Hematopoietic multipotent progenitor cell treated with erythropoietin and hydrocortisone succinate and interleukin-3 and kit ligand, for 4 days (in vitro differentiated cells): Measurements from ENCODE around the gene KRR1.

Experiments used
- DNase-seq: peaks from one replicate; pipeline ENCODE4 v3.0.0-alpha.2; 2015

KRR1 gene

DNA sequence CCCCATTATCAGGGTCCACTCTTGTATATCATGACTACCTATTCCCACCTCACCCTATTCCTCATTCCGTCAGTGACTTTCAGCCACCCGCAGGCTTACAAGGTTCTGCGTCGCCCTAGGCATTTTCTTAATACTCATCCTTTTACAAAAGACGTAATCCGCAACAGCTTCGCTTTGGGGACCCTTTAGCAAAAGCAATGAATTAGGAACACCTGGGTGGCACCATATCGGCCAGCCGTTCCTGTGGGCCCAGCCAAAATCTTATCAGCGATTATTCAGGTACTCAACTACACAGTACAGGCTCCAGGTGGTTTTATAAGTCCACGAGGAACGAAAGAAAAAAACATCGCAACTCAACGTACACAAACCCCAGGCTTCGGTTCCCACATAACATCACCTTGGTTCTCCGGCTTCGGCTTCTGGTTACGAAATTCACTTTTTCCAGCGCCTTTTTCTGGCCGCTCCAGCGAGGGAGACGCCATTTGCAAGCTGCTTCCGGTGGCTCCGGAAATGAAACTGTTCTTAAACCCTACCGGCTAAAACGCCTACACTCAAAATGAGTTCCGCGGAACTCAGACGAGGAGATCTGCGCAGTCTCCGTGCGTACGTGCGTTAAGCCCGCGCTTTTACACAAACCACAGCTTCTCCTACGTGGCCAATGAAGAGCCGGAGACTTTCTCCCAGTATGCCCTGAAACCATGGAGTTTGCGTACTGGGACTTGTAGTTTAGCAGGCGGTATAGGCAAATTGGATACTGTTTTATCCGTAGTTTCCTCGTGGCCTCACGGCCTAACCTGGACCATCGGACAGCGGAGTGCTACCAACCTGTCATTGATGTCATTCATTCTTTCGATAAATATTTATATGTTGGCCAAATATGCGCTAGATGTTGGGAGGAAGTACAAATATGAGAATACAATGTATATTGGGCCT, at the start of gene KRR1:
Gene KRR1 (minus strand): TSS at position 494 of the 933 bp plus-strand sequence. CDS start 12 bp downstream, at position 482.
- DNase-seq = peak; percentile 99

DNA sequence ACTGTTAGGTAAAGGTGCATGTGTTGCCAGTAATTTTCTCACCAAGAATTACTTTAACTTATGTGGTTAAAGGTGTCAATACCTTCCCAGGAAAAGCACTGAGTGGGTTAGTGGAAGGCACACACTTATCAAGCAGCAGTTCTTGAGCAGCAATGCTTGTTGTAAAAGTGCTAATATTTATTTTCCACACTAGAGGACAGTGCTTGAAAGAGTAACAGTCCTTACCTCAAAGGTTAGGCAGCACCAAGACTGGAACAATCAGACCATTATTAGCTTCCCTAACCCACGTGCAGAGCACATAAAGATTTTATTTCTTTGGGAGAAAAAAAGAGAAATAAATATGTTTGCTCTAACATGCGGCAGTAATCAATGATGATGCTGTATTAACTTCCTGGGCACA, 48.8 kb upstream of the KRR1 start:
- peak; percentile 5 for DNase-seq

DNA sequence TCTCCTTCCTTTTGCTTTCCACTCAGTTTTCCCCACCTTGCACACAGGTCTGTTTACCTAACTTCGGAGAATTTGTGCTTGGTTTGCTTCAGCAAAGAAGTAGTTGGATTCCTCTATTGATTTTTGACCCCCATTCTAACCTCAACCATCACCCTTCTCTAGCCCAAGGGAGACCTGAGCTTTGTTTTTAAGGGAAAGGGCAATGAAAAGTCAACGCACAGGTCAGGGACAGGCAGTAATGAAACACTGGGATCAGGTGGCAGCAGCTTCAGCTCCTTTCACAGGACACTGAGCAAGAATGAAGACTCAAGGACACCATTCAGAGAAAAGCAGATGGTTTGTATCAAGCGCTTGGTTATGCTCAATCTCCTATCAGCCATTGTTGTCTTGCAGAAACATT, 46.9 kb upstream of the KRR1 start:
- DNase-seq = no peak

DNA sequence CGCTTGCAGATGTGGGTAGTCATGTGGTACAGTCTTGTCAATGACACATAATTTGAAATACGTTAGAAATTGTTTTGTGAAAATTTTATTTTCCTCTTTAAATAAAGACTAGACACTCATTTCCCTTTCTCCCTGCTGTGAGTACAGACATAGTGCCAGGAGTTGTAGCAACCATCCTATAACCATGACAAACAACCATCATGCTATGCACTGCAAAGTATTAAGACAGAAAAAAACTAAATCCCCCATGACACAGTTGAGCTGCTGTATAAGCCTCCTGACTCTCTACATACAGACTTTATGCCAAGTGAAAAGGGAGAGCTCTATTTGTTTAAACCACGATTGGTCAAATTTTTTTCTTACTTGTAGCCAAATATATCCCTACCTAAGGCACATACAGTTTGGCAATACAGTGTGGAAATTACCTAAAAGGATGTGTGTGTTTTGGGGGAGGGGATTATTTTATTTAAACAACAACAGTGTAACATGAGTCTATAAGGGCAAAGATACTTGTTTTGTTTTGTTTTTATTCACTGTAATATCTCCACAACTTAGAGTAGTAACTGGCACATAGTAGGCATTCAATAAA, 45.0 kb upstream of the KRR1 start:
- DNase-seq = no peak

DNA sequence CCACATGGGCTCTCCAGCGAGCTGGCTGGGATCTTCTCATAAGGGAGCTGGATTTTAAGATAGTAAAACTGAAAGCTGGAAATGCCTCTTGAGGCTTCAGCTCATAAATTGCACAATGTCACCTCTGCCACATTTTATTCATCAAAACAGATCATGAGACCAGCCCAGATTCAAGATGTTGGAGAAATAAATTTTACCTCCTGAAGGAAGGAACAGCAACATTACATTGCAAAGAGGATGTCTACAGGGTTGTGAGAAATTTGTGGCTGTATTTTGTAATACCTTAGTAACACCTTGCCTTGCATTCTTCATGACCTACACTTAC, 43.1 kb upstream of the KRR1 start:
- no peak for DNase-seq

DNA sequence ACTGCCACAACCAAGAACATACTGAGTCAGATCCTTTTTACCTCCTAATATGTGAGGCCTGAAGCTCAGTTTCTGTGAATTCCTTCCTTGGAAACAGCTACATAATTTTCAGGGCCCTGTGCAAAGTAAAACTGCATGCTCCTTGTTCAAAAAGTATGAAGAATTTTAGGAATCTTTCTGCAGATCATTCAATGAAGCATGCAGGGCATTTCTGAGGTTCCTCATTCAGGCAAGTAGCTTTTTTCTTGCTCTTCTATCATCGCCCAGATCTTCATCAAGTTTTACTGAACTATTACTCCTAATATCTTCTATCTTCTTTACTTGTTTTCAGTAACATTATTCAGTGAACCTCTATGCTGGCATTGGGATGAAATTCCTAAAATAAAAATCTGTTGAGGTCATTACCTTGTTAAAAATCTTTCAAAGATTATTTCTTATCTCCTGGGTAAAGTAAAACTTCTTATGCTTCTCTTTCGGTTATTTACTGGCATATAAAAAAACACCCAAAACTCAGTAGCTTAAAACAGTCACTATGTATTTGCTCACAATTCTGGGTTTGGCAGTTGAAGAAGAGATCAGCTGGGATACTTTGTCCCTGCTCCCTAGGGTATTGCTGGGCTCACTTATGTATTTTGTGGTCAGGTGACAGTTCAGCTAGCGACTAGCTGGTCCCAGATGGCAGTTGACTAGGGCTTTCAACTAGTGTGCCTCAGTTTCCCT, 42.6 kb upstream of the KRR1 start:
- no peak for DNase-seq

DNA sequence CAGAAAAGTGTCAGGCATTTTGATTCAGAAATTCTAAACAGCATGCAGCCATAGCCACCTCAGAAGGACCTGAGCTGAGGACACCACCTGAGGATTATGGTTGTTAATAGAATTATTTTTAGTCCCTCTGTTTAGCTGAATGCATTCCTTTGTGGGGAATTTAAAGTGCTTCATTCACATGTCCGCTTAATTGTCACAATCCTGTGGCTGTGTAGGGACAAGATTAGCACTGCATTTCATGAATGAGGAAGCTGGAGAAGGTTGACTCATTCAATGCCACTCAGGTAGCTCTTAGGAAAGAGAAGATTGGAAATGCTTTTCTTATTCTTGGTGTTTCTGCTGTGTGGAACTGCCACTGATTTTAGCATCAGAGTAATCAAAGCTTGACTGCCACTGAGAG, 42.0 kb upstream of the KRR1 start:
- peak; percentile 4 for DNase-seq

DNA sequence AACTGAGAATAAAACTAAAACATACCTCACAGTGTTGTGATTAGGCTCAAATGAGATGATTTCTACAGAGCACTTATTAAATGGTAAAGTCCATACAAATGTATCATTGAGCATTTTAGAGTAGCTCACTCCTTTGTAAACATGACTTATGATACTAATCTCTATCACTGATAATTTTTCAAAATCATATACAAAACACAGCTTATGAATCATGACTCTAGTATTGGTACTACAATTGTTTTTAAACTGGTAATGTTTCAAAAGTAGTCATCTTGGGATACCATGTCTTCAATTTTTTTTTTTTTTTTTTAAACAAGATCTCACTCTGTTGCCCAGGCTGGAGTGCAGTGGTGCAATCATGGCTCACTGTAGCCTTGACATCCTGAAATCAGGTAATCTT, 40.1 kb upstream of the KRR1 start:
- no peak for DNase-seq

DNA sequence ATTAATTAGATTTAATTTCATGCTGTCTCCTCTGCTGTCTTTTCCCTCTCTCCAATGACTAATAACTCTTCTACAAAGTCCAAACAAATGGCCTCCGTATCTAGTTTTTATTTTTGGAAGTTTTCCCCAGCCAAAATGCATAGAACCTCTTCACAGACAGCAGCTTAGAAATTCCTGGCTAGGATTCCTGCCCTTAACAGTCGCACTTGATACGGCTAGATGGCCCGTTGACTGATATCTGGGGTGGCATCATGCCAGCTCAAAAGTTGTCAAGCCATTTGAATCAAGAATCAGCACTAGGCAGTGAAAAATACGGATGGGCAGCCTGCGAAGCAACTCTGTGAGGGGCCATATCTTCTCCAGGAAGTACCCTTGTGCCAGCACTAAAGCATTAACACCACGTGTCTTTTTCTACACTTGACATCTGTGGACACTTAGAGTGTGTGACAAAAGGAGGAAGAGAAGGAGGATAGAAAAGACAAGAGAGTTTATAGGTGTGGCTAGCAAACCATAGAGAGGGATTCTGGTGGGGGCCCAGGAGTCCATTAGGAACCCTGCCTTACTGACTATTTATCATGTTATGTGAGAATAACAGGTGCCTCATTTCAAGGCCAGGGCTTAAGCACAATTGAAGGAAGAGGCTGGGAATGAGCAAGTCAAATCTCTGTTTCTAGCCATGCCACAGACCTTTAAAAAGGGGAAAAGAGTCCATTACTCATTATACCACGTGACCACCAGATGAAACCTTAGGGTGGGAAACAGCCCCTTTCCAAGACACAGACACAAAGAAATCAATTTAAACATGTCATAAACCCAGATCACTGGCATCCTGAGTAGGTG, 39.2 kb upstream of the KRR1 start:
- no peak for DNase-seq

DNA sequence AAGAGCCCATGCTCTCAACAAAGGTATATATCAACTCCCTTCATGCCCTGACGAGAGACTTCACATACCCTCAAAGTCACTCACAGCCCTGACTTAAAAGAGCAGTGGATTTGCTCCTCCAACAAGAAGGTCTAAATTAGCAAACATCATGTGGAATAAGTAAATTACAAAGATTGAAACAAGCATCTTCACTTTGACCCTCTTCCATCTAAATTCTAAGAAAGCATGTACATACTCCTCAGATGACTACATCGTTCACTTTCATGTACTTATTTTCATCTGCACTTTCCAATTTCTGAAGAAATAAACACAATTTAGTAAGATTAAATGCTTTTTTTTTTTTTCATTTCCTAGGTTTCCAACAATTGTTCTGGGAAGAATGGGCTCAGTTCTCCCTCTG, 38.6 kb upstream of the KRR1 start:
- DNase-seq = no peak

DNA sequence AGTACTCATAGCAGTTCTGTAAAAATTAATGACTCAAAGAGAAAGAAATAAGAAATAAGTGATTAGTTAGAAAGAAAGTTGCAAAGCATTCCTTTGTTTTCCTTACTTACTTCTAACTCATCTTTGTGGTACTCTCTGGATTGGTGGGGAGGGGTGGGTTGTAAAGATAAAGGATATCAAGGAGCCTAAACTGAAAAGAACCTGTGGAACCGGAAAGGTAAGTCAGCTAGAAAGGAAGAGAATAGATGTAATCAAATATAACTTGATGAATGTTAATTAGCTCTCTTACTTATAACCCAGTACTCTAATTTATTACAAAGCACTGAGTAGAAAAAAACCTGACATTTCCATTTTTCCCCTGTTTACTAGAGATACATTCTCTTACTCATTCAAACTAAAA, 37.5 kb upstream of the KRR1 start:
- DNase-seq = no peak

DNA sequence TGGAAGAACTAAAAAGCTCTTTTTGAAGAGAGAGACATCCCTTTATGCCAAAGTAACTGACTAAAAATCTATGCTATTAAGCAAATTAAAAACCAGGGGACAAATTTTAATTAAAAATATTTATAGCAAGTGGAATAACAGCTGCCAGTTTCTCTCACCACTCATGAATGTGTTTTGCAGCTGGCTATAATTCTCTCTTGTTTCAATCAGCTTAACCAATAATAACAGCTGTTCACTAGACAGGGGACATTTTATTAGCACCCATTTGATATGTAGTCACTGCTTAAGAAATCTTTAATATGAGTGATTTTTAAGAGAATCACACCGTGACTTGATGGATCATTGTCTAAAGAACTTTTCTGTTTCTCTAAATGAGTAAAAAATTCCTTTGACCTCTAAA, 34.2 kb upstream of the KRR1 start:
- no peak for DNase-seq

DNA sequence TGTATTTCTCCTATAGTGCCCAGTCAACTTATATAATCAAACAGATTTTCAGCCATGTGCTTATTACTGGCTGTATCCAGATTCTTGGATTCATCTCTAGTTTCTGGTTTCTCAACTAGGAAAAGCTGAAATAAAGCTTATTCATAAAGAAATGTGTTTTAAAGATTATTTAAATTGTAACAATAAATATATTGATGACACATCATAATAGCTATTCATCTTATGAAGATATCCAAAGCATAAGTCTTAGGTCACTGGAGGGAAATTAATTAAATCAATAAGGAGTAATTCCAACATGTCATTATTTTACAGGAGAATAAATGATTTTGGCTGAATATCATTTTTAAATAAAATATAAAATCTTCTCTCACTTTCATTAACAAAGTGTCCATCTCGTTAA, 32.1 kb upstream of the KRR1 start:
- DNase-seq = no peak

DNA sequence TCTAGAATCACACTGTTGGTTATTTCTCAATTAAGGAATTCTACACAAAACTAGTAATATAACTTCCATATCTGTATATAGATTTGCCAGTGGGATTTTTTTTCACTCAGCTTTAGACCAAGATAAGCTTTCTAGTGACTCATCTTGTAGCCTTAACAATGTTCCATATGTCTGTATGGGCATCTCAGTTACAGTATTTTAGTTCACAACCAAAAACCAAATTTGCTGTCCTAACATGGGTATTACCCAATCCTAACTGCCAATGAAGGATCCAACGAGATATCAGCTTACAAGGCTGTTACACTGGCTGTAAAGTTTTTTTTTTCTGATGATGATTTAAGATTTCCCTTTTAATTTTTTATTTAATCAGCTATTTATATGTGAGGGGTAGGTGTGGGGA, 31.5 kb upstream of the KRR1 start:
- peak; percentile 7 for DNase-seq

DNA sequence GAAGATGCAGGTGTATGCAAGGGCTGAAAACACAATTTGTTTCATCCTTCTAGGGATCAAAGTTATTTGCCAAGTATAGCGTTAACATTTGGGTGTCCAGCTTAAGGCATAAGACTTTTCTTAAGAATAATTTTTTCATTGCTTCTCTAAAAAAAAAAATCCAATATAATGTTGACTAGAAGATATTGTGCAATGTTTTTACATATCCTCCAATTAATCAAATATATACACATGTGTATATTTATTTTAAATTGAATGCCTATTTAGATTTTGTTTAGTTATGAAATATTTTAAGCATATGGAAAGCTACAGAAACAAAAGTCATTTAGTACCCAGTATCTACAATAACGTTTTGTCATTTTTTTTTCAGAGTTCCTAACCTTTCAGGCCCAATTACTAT, 28.5 kb upstream of the KRR1 start:
- no peak for DNase-seq

DNA sequence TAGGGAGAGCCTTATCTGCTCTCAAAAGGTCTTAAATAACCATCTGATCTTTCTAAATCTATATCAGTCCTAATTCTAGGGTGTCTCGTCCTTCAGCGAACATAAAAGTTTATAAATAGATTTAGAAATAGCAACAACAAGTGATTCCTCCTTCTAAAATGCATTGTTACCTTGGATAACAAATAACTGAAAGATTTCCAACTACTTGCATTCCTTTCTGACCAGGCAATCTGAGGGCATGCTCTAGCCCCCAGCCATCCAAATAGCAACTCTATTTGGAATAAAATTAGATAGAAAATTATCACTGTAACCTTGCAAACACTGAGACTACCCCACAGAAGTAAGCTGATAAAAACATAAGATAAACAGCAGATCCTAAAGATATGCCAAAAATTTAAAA, 21.8 kb upstream of the KRR1 start:
- DNase-seq = no peak

DNA sequence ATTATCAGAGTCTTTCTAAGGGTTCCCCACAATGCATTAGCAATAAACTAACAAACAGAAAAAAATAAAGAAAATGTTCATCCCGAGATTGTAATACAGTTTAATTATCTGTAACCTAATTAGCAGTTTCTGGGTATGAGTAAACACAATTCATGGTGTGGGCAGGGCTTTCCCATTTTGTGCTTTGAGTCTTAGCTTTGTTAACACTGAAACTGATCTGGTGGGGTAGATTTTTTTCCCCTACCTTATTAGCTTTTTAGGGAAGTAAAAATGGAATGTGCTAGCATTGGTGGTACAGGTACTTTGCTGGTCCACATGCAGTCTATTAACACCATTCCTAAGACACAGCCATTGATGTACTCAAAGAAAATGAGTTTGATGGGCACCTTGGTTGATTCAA, 18.4 kb upstream of the KRR1 start:
- DNase-seq = no peak

DNA sequence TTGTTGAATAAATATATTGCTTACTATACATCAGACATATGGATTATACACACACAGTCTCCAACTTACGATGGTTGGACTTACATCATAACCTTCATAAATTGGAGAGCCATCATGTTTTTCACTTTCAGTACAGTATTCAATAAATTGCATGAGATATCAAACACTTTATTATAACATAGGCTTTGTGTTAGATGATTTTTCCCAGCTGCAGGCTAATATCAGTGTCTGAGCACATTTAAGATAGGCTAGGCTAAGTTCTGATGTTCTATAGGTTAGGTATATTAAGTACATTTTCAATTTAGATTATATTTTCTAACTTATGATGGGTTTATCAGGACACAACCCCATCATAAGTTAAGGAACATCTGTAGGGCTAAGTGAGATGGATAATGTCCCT, 17.9 kb upstream of the KRR1 start:
- DNase-seq = no peak

DNA sequence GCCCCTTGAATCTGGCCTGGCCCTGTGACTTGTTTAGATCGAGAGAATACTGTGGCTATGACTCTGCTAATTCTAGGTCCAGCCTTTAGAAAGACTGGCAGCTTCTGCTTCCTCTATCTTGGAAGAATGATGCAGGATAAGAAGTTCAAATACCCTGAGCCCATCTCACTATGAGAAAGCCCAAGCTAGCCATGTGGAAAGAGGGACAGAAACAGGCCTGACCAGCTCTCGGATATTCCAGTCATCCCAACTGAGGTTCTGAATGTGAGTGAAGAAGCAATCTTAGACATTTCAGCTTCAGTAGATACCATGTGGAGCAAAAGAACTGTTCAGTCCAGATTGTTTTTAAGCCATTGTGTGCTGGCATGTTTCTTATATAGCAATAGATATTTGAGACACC, 17.3 kb upstream of the KRR1 start:
- no peak for DNase-seq

DNA sequence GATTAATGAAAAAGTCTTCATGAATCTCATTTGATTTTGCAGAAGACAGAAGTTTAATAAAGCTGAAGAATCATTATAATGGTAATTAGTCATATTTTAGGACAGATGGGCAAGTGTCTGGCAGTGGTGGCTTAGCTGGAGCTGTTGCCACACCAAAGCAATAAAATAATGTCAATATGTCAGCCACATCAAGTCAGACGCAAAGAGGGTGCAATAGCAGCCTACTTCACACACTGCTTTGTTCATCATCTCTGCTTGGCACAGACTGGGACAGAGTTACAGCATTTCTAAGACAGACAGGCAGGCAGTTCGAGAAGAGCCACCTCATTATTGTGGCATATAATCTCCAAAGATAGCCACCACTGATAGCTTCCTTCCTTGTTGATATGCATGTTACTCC, 16.9 kb upstream of the KRR1 start:
- DNase-seq = no peak

DNA sequence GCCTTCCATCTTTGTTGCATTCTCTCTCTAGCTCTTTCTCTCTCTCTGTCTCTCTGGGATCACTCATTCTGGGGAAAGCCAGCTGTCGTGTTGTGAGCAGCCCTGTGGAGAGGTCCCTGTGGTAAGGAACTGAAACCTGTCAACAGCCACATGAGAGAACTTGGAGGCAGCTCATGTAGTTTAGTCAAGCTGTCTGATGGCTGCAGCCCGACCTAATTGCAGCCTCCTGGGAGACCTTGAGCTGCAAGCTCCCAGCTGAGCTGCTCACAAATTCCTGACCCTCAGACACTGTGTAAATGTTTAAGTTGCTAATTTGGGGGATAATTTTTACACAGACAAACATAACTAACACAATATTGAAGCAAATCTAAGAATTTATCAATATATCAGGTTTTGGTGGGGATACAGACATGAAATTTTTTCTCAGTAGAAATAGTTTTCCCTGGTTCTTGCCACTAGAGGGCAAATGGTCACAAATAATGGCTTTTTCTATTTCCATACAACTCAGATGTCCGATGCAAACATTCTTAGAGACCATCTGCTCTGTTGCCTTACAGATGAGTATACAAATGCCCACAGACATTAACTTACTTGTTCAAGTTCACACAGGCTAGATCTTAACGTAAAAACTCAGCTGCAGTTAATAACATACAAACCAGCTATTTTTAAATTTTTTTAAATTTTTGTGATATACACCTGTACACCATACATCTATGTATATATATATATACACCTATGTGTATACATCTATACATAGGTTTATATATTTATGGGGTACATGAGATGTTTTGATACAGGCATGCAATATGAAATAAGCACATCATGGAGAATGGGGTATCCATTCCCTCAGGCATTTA, 15.5 kb upstream of the KRR1 start:
- DNase-seq = peak; percentile 74

DNA sequence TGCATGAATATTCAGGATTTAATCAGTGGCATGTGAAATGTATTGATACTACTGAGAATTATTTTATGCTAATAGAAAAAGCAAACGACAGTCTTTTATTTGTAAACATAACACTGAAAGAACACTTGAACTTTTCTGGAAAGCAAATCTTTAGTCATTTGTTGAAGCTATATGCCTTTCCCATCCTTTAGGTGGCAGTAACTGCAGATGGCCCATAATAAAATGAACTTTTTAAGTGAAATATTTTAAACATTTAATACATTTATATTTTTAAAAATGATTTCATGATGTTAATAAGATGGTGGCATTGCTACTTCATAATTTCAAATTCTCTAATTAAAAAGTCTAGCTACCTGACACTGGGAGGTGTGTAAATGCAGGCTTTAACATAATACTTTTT, 13.9 kb upstream of the KRR1 start:
- DNase-seq = no peak
